GM19238 (cell line): ENCODE measurements around the gene PPIP5K1.
"Not testable (repeated sequence)": the region's sequence is repeated elsewhere in the genome, so short reads cannot be mapped to it uniquely, and the experiment has no call there.

Source experiments
- DNase-seq: peaks from one replicate; pipeline ENCODE4 v3.0.0; 2011; ENCODE audit warnings: low spot score; ENCODE audit not compliant: insufficient read length

PPIP5K1 gene

DNA sequence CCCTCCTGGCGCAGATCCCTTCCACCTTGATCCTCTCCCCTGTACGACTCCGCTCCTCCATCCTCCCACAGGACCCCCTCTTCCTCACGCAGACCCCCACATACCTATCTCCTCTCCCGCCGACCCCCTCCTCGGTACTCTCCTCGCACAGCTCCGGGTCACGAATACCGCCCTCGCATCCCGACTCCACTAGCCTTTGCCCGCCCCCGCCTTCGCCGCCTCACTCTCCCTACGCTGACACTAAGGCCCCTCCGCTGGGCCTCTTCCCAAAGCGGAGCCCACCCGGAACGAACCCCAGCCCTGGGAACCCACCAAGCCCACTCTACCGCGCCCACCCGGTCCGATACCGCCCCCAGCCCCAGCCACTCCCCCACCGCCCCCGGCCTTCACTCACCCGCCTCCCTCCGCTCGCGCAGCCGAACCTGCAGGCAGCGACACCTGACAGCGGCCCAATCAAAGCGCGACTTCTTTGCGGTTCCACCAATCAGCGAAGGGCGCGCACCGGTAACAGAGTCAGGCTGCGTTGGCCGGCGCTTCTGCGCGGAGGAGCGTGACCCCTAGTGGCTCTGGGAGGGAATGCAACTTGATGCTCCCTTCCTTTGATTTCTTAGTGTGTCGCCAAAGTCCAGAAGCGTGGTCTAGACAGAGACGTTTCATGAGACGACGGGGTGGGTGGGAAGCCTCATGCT, at the start of gene PPIP5K1:
TSS of gene PPIP5K1 (minus strand) at position 431 of the 689 bp plus-strand sequence. CDS start 5,704 bp downstream, outside the sequence.
- DNase-seq = not testable (repeated sequence)

DNA sequence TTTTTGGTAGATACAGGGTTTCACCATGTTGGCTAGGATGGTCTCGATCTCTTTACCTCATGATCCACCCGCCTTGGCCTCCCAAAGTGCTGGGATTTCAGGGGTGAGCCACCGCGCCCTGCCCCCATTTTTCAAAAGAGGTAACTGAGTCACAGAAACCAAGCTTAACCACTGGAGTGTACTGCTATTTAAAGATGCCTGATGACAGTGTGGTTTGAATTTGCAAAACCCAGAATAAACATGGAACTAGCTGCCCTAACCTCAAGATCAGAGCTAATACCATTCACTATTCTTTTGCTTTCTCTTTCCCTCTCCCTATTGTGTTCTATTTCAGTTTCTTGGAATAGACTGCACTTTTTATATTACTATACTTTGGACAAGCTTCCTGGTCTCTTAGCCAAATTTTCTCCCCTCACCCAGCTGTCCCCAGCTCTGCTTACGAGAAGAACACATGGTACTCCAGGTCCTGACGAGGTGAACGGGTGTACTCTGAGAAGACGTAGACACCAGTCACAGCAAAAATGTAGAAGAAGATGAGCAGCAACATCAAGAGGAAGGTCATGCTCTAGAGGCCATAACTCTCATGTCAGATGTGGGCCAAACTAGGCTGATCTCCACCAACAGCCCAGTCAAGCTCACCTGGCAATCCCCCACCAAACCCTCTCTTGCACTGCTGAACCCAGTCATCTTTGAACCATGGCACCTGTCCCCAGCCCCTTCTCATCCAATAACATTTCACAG, 48.6 kb upstream of the PPIP5K1 start:
- DNase-seq = not testable (repeated sequence)

GRCh38 chr15:43626937-43627336, 36.9 kb upstream of the PPIP5K1 start:
- DNase-seq = not testable (repeated sequence)

DNA sequence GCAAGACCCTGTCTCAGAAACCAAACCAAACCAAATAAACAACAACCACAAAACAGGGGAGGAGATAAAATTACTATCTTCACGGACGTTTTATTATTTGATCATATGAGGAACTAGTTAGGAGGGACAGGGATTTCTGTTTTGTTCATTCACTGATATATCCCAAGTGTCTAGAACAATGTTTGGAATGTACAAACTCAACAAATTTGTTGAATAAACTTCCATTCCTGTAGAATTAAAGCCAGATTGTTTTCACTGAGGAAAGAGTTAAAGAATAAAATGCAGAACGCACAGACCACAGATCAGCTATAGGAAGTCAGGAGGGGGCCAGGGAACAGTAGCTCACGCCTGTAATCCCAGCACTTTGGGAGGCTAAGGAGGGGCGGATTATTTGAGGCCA, 35.1 kb upstream of the PPIP5K1 start:
- DNase-seq = no peak

DNA sequence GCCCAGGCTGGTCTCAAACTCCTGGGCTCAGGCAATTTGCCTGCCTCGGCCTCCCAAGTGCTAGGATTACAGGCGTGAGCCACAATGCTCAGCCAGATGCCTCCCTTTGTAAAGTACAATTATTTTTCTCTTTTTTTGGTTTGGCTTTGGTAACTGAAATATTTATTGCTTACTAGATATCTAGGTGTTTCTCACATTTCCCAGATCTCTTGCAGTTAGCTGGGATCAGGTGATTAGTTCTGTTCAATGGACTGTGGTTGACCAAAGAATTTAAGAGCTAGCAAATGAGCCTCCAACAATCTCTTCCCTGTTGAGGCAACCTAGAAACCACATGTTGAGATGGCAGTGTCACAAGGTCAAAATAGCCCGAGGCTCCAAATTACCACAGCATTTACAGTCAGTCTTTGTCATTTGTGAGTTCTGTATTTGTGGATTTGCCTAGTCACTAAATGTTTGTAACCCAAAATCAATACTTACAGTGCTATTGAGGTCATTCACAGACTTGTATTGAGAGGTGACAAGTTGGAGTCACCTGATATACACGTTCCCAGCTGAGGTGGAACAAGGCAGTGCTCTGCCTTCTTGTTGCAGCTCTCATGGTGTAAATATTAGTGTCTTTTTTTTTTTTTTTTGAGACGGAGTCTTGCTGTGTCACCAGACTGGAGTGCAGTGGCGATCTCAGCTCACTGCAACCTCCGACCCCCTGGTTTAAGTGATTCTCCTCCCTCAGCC, 32.2 kb upstream of the PPIP5K1 start:
- DNase-seq = not testable (repeated sequence)

DNA sequence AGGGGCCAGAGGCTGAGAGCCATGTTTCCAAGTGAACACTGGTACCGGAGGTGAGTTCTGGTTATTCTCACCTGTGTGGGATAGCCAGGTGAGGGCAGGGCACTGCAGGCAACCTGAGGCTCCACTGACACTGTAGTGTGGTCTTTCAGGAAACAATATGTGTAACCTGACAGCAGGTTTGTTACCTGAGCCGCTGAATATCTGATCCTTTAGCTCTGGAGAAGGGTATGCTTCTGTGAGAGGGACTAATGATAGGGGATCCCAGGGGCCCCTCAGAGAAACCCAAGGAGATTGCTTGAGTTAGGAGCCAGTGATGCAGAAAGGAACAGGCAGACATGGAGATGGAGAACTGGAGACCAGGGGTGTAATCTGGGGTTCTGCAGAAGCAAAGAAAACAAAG, 28.7 kb upstream of the PPIP5K1 start, which contains the start of gene STRC:
TSS of gene STRC (minus strand) at position 101 of the 400 bp plus-strand sequence. CDS start at position 23, 78 bp downstream.
- not testable (repeated sequence) for DNase-seq

DNA sequence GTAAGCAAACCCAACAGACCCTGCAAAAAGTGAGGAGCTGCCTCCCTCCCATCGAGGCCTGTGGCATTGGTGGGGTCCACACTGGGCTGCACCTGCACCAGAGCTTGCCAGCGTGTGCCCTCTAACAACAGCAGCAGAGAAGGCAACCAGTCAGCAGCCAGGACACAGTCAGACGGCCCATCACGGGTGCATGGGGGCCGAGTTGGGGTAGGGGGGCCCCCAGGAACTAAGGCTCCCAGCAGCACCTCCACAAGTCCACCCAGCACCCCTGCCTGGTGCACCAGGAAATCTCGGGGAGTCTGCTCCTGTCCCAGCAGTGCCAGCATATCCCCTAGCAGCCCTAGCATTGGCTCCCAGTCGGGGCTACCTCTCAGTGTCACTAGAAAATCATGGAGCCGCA, 27.7 kb upstream of the PPIP5K1 start:
- not testable (repeated sequence) for DNase-seq

DNA sequence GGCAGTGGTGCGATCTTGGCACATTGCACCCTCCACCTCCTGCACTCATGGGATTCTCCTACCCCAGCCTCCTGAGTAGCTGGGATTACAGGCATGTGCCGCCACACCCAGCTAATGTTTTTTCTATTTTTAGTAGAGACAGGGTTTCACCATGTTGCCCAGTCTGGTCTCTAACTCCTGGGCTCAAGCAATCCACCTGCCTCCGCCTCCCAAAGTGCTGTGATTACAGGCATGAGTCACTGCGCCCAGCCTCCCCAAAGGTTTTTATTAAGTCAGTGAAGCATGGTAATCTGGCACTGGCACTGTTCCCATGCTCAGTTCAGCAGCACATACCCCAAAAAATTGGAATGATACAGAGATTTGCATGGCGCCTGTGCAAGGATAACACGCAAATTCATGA, 12.2 kb upstream of the PPIP5K1 start:
- not testable (repeated sequence) for DNase-seq

DNA sequence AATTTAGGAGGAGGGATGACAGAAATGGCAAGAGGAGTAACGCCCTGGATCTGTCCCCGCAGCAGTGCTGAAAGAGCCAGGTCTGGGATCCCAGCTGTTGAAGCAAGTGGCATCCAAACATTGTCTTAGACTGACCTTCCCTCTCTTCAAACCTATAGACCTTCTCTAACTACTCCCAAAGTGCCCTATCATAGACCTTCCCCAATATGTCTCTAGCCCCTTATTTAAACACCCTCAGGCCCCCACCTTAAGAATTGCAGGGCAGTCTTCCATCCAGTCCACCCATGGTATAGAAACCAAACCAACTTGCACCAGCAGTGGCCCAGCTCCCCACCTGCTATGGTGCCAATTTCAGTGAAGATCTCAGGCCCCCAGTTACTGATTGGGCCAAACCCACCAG, 10.2 kb upstream of the PPIP5K1 start:
- DNase-seq = not testable (repeated sequence)

- DNase-seq = not testable (repeated sequence)
Observed at GRCh38 chr15:43599131-43599530, 9.1 kb upstream of the PPIP5K1 start.

DNA sequence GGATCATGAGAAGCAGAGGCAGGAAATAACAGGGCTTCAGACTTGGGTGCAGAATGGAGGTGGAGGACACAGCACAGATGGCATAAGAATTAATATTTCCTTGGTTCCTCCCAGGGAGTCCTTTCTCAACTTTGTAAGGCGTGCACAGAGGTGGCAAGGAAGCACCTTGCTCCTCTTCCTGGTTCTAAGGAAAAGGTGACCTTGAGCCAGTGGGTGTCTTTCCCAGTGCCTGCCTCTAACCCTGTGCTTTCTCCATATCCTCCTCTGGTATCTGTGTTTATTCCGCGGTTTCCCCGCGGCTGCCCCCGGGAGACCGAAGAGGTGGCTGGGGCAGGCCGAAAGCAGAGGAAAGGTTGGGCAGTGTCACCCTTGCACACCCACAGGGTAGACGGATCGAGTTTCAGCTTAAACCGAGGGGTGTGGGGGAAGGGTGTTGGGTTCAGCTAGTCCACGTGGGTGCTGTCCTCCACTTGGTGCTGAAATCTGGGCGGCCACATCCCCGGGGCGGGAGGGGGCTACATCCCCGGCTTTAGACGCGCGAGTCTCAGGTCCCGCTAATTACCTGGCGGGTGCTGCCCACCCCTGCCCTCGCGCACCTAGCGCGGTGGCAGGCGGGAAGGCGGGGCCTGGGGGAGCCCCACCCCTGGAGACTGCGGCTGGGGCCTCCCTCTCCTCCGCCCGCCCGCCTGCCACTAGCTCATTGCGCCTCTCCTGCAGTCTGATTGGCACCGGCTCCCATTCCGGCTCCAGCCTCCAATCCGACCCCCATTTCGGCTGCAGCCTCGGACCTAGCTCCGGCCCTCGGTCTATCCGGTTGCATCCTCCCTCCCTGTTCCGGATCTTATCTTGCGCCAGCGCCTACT, 3.6 kb upstream of the PPIP5K1 start, which contains the start of gene CKMT1B:
TSS of gene CKMT1B (plus strand) at position 700 of the 863 bp plus-strand sequence. CDS start 192 bp downstream, outside the sequence.
- DNase-seq = not testable (repeated sequence)

- DNase-seq = not testable (repeated sequence)
Observed at GRCh38 chr15:43592841-43593240, 2.8 kb upstream of the PPIP5K1 start.

DNA sequence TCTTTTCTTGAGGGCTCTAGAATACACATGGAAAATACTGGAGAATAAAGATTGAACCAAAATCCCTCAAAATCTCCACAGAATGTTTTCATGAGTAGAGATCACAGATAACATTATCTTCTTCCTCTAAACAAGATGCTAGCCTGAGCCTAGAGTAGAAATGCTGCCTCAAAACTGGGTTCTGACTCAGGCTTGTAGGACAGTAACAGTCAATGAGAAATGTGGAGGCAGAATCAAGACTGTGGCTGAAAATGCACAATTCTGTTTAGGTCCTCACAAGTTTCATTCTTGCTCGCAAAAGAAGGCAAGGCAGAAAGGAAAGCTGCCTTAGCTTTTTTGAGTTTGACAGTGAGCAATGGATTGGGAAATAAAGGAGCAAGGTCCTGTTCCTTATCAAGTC, 15.4 kb downstream of the PPIP5K1 start:
- not testable (repeated sequence) for DNase-seq

DNA sequence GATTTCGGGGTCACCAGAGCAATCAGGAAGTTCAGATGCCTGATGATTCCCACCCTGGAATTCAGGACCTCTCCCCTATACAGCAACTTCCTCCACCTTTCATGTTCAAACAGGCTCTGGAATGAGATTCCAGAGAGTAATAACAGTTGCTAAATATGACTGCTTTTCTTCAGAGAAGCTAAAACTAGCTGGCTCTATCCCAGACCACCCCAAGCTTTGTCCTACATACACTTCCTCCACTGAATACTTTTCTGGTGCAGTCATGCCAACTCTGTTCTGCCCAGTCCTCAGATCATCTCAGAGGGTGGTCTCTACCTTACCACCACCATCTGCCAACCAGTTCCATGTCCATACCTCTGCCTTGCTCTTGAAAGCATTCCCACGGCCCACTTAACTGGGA, 23.4 kb downstream of the PPIP5K1 start:
- DNase-seq = not testable (repeated sequence)

DNA sequence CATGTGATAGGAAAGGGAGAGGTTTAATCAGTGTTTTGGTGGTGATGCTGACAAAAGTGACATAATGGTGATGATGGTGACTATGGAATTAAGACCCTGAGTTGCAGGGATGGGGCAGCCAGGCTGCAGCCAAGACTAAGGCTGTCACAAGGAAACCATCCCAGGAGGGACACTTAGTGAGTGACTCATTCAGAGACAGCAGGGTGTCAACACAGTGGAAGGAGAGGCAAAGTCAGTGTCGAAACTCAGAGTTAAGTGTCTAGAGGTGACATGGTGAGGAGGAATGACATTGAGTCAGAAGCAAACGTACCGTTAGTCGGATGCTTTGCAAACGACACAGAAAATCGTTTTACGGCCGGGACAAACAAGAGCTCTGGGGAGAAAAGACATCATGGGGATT, 26.2 kb downstream of the PPIP5K1 start:
- not testable (repeated sequence) for DNase-seq

DNA sequence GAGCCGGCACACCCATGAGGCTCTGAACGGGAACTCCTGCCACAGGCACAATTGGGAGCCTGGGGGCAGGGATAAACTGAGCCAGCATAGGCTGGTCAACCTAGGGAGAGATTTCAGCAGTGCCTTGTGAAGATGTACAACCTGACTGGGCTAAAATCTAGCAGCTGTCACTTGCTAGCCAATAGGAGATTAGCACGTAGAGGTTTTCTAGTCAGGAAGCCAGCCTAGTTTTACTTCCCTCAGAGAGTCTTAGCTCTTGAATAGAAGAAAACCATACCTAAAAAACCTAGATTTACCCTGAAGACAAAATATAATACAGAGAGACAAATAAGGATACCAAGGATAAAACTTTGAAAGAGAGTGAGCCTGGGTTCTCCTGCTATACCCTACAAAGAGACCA, 27.3 kb downstream of the PPIP5K1 start:
- not testable (repeated sequence) for DNase-seq

GRCh38 chr15:43552986-43553385, 37.0 kb downstream of the PPIP5K1 start:
- DNase-seq = no peak

GRCh38 chr15:43552256-43552655, 37.8 kb downstream of the PPIP5K1 start:
- DNase-seq = no peak

- DNase-seq = no peak
Observed at GRCh38 chr15:43550527-43551363, 39.3 kb downstream of the PPIP5K1 start.

DNA sequence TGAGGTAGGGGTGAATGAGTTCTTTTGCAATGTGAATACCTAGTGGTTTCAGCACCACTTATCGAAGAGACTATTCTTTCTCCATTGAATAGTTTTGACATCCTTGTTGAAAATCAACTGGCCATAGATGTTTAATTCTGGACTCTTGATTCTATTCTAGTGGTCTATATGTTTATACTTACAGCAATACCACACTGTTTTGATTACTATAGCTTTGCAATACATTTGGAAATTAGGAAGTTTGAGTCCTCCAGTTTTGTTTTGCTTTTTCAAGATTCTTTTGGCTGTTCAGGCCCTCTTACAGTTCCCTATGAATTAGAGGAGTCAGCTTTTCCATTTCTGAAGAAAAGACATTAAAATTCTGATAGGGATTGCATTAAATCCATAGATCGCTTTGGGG, 42.5 kb downstream of the PPIP5K1 start:
- no peak for DNase-seq
